H1 (cell line): ENCODE data around the gene OOSP2. TPM values are rescaled to one million over a fixed set of nuclear protein-coding genes. Genes with fewer than 3 reads are reported as not detected.

Experiments used
- CTCF ChIA-PET: fragments of 300-600 bp; sonication (Branson Sonifier 250); formaldehyde crosslinking; loops from one replicate; lab custom pipeline; 2021; ENCODE audit not compliant: partially characterized antibody; lab: Charles Lee
- POLR2A ChIA-PET: fragments of 300-600 bp; sonication (Branson Sonifier 250); formaldehyde crosslinking; loops from one replicate; lab custom pipeline; 2021; ENCODE audit warnings: inconsistent platforms; ENCODE audit not compliant: partially characterized antibody; lab: Charles Lee
- DNase-seq, 2 experiments: peaks; one replicate each; pipeline versions ENCODE4 v3.0.0 to v3.0.0-alpha.2; 2010 to 2022; ENCODE audit warnings: low spot score in 2 of 2, low read depth in 1 of 2, mixed read lengths in 1 of 2
- FAIRE-seq: peaks from 2 replicates; lab custom pipeline; 2011; peaks lifted over from hg19 to GRCh38; lab: Jason Lieb, UNC
- H2AFZ ChIP-seq: 2 replicates; pipeline ENCODE4 v1.8.1; 2012; ENCODE audit warnings: low read length, inconsistent platforms
- H2AK5ac ChIP-seq: 2 replicates; pipeline ENCODE4 v1.6.1; 2013; ENCODE audit warnings: low read depth, low read length
- H2BK120ac ChIP-seq: replicated peaks from 2 replicates; pipeline ENCODE3; 2013; ENCODE audit warnings: low read depth, low read length, inconsistent platforms
- H2BK12ac ChIP-seq: 2 replicates; pipeline ENCODE4 v1.6.1; 2013; ENCODE audit warnings: low read depth, low read length
- H2BK15ac ChIP-seq: 2 replicates; pipeline ENCODE4 v1.6.1; 2013; ENCODE audit warnings: low read length
- H2BK20ac ChIP-seq: 2 replicates; pipeline ENCODE4 v1.6.1; 2013; ENCODE audit warnings: low read length
- H2BK5ac ChIP-seq: 2 replicates; pipeline ENCODE4 v1.6.1; 2013; ENCODE audit warnings: low read depth, low read length
- H3K14ac ChIP-seq: 2 replicates; pipeline ENCODE4 v1.6.1; 2013; ENCODE audit warnings: inconsistent platforms; ENCODE audit not compliant: insufficient read length
- H3K18ac ChIP-seq: 2 replicates; pipeline ENCODE4 v1.6.1; 2013; ENCODE audit warnings: low read length; ENCODE audit errors: extremely low read depth
- H3K23ac ChIP-seq: 2 replicates; pipeline ENCODE4 v1.6.1; 2013; ENCODE audit warnings: inconsistent platforms; ENCODE audit not compliant: insufficient read length
- H3K23me2 ChIP-seq: 2 replicates; pipeline ENCODE4 v1.6.1; 2013; ENCODE audit warnings: low read depth, low read length
- H3K27ac ChIP-seq: 2 replicates; pipeline ENCODE4 v1.6.1; 2011; ENCODE audit warnings: low read depth, low read length, inconsistent platforms
- H3K27me3 ChIP-seq, 4 experiments: replicated peaks in 1 of 4; 1 replicate in 1 of 4; 2 replicates in 3 of 4; pipeline versions ENCODE4 v1.6.1 to v1.8.1; 2011 to 2013; ENCODE audit warnings: low read length in 3 of 4, mild to moderate bottlenecking in 3 of 4, inconsistent platforms in 2 of 4, mixed read lengths in 2 of 4, moderate library complexity in 1 of 4; ENCODE audit not compliant: control insufficient read depth in 3 of 4, insufficient read depth in 3 of 4; ENCODE audit errors: extremely low read depth in 1 of 4
- H3K36me3 ChIP-seq, 4 experiments: 2 replicates each; pipeline versions ENCODE4 v1.6.1 to v1.8.1; 2011 to 2013; ENCODE audit warnings: mild to moderate bottlenecking in 4 of 4, low read length in 3 of 4, moderate library complexity in 2 of 4, control low read depth in 1 of 4, inconsistent platforms in 1 of 4; ENCODE audit not compliant: insufficient read depth in 4 of 4, control insufficient read depth in 2 of 4
- H3K4ac ChIP-seq: replicated peaks from 2 replicates; pipeline ENCODE3; 2013; ENCODE audit warnings: low read length, low read depth, mixed read lengths, inconsistent platforms; ENCODE audit not compliant: insufficient read length
- H3K4me1 ChIP-seq, 4 experiments: replicated peaks in 1 of 4; 1 replicate in 1 of 4; 2 replicates in 3 of 4; pipeline versions ENCODE4 v1.6.1 to v1.8.1; 2011 to 2013; ENCODE audit warnings: low read length in 3 of 4, inconsistent platforms in 2 of 4, mixed read lengths in 1 of 4; ENCODE audit not compliant: insufficient read depth in 4 of 4, control insufficient read depth in 3 of 4
- H3K4me2 ChIP-seq, 2 experiments: 2 replicates each; pipeline versions ENCODE4 v1.6.1 to v1.8.1; 2011 to 2013; ENCODE audit warnings: low read depth in 2 of 2, low read length in 2 of 2, control low read depth in 1 of 2, inconsistent platforms in 1 of 2, mild to moderate bottlenecking in 1 of 2; ENCODE audit not compliant: insufficient read depth in 1 of 2
- H3K4me3 ChIP-seq, 4 experiments: fragments of 200-600, 300-600 bp in 1 of 4; sonication (generic), shearing (Covaris generic), sonication (Bioruptor Twin) in 1 of 4; 2 replicates each; pipeline versions ENCODE4 v1.5.1 to v1.8.1; 2011 to 2016; ENCODE audit warnings: low read length in 4 of 4, low read depth in 3 of 4, control low read depth in 2 of 4, inconsistent platforms in 2 of 4, mild to moderate bottlenecking in 2 of 4, mixed read lengths in 1 of 4, moderate library complexity in 1 of 4; ENCODE audit not compliant: insufficient read depth in 2 of 4; ENCODE audit errors: extremely low read depth in 1 of 4
- H3K56ac ChIP-seq: replicated peaks from 2 replicates; pipeline ENCODE3; 2013; ENCODE audit warnings: low read depth, mild to moderate bottlenecking, mixed read lengths, low read length, inconsistent platforms; ENCODE audit not compliant: insufficient read length
- H3K79me1 ChIP-seq: 2 replicates; pipeline ENCODE4 v1.6.1; 2013; ENCODE audit warnings: low read depth, low read length, control low read depth
- H3K79me2 ChIP-seq, 2 experiments: 2 replicates each; pipeline versions ENCODE4 v1.6.1 to v1.8.1; 2012 to 2013; ENCODE audit warnings: low read length in 2 of 2, mild to moderate bottlenecking in 2 of 2, inconsistent platforms in 1 of 2; ENCODE audit not compliant: insufficient read depth in 2 of 2, control insufficient read depth in 1 of 2
- H3K9ac ChIP-seq, 4 experiments: replicated peaks in 1 of 4; 1 replicate in 1 of 4; 2 replicates in 3 of 4; pipeline versions ENCODE4 v1.6.1 to v1.8.1; 2011 to 2013; ENCODE audit warnings: low read depth in 3 of 4, low read length in 3 of 4, control low read depth in 2 of 4, mild to moderate bottlenecking in 2 of 4, moderate library complexity in 2 of 4, inconsistent platforms in 1 of 4; ENCODE audit errors: extremely low read depth in 1 of 4
- H3K9me3 ChIP-seq, 2 experiments: 2 replicates each; pipeline versions ENCODE4 v1.6.1 to v1.8.1; 2012 to 2013; ENCODE audit warnings: mild to moderate bottlenecking in 2 of 2, moderate library complexity in 2 of 2, control low read depth in 1 of 2, inconsistent platforms in 1 of 2, low read depth in 1 of 2, low read length in 1 of 2, mixed read lengths in 1 of 2; ENCODE audit not compliant: insufficient read depth in 2 of 2
- H4K20me1 ChIP-seq, 2 experiments: replicated peaks in 1 of 2; 2 replicates each; pipeline versions ENCODE3 to v1.8.1; 2011 to 2013; ENCODE audit warnings: inconsistent platforms in 2 of 2, low read length in 2 of 2, mild to moderate bottlenecking in 1 of 2; ENCODE audit not compliant: insufficient read depth in 2 of 2, control insufficient read depth in 1 of 2
- H4K5ac ChIP-seq: 2 replicates; pipeline ENCODE4 v1.6.1; 2013; ENCODE audit warnings: low read length, low read depth, mixed read lengths, inconsistent platforms; ENCODE audit not compliant: insufficient read length
- H4K8ac ChIP-seq: 2 replicates; pipeline ENCODE4 v1.8.0; 2013; ENCODE audit warnings: mild to moderate bottlenecking, moderate library complexity, low read length, inconsistent platforms; ENCODE audit not compliant: insufficient read depth; ENCODE audit errors: extremely low read depth
- H4K91ac ChIP-seq: replicated peaks from 2 replicates; pipeline ENCODE3; 2013; ENCODE audit warnings: low read length, mixed read lengths, inconsistent platforms; ENCODE audit not compliant: insufficient read length
- CHD1 ChIP-seq: IDR thresholded peaks from 2 replicates; pipeline ENCODE4 v1.6.1; 2012; ENCODE audit warnings: low read depth, low read length, improper control_type of control experiment
- CTBP2 ChIP-seq: IDR thresholded peaks from 2 replicates; pipeline ENCODE4 v1.7.0; 2011; ENCODE audit warnings: borderline replicate concordance, mild to moderate bottlenecking, moderate library complexity, mixed read lengths, low read length; ENCODE audit not compliant: insufficient read depth, insufficient read length
- GABPA ChIP-seq: IDR thresholded peaks from 2 replicates; pipeline ENCODE4 v1.6.1; 2011; ENCODE audit warnings: mild to moderate bottlenecking, low read length, moderate library complexity, borderline replicate concordance; ENCODE audit not compliant: insufficient read depth
- TAF1 ChIP-seq: IDR thresholded peaks from 2 replicates; pipeline ENCODE4 v1.6.1; 2011; ENCODE audit warnings: mild to moderate bottlenecking, low read depth, low read length
- WGBS, 2 experiments: shearing (Covaris generic) in 1 of 2; methylation state at CpG; one replicate each; pipeline versions ENCODE4 v1.1.6 to v1.1.7; 2013 to 2015; ENCODE audit warnings: low lambda C conversion rate in 2 of 2, mixed read lengths in 2 of 2, inconsistent platforms in 1 of 2, low coverage in 1 of 2, missing lambda C conversion rate in 1 of 2; ENCODE audit not compliant: insufficient replicate concordance in 2 of 2, insufficient coverage in 1 of 2, insufficient read length in 1 of 2; ENCODE audit errors: extremely low coverage in 1 of 2, missing lambda C conversion rate in 1 of 2; 5-methylcytosine and 5-hydroxymethylcytosine counted together
- polyA plus RNA-seq, 7 experiments: library from polyadenylated mRNA; depleted of rRNA in 3 of 7; stranded (reverse) in 5 of 7; unstranded in 2 of 7; fragments of >200 nt in 5 of 7; fragments of 200-250 nt in 2 of 7; gene quantifications; 1 replicate in 5 of 7; 2 replicates in 1 of 7; 4 replicates in 1 of 7; pipeline versions ENCODE4 v1.2.1 to v1.2.3, GENCODE V29; 2011 to 2013; ENCODE audit warnings: missing spikeins in 2 of 7, mixed read lengths in 2 of 7
- total RNA-seq: library from RNA; stranded (reverse); fragmentation: NEBNext Ultra II Directional; extraction: Animal tissue kit (Norgen Biotek cat#: 25700); gene quantifications from 2 replicates; pipeline ENCODE4 v1.2.1, GENCODE V29; 2021

The OOSP2 gene
- total and polyA plus RNA-seq, 2 of the 8 experiments (the other 6 are each of a cell fraction or from before 2014, with no cell fraction given): not detected

DNA sequence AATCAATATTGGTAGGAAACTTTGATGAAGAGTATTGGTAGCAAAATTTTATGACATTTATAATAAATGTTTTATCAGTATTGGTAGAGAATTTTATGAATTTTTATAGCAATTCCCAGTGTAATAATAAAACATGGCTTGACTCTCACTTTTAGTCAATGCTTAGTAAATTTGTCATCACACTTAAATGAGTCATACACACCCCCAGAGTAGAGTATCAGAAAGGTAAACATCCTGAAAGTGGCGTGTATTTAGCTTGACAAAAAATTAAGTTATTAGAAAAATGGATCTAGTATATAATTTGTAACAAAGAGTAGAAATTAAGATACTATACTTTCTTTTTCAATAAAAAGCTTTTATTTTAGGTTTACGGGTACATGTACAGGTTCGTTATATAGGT lies 18.8 kb downstream of the OOSP2 start:
- DNase-seq (no peak), FAIRE-seq (no peak)
- H4K5ac ChIP-seq: no peak overlapping the region
- H2BK12ac ChIP-seq: no peak overlapping the region
- H3K56ac ChIP-seq: no peak overlapping the region
- no peak overlapping the region for H4K91ac ChIP-seq
- H2AK5ac ChIP-seq: no peak overlapping the region
- H3K27me3 ChIP-seq: no peaks in the 10 kb centered on the region
- ChIA-PET CTCF (no interaction called here), POLR2A (interaction anchor here (1.1 kb wide), 1 partner anchor 15 kb away, joined by 3 read pairs; no protein-coding TSS in a partner anchor)
- H4K20me1 ChIP-seq: no peaks in the 10 kb centered on the region
- H2BK120ac ChIP-seq: no peak overlapping the region
- H3K36me3 ChIP-seq: no peaks in the 10 kb centered on the region
- no peak overlapping the region for H2BK15ac ChIP-seq
- H3K27ac ChIP-seq: no peak overlapping the region
- no peak overlapping the region for H4K8ac ChIP-seq
- H3K4me2 ChIP-seq: no peak overlapping the region
- no peak overlapping the region for H2AFZ ChIP-seq
- no peak overlapping the region for H3K4ac ChIP-seq
- no peaks in the 10 kb centered on the region for H3K79me1 ChIP-seq
- H3K9me3 ChIP-seq: no peaks in the 10 kb centered on the region
- H3K4me3 ChIP-seq: no peak overlapping the region
- H3K23me2 ChIP-seq: no peaks in the 10 kb centered on the region
- no peak overlapping the region for H3K9ac ChIP-seq
- WGBS, 2 experiments: 83% methylated on average over 3 of the region's 3 CpGs; no CpG with 5 or more reads in 1 of the 2 experiments
- no peaks in the 10 kb centered on the region for H3K79me2 ChIP-seq
- H2BK5ac ChIP-seq: no peak overlapping the region
- H2BK20ac ChIP-seq: no peak overlapping the region
- no peak overlapping the region for H3K23ac ChIP-seq
- TF ChIP-seq TAF1: no peak
- no peak for TF ChIP-seq CTBP2
- no peak for TF ChIP-seq GABPA
- no peak for TF ChIP-seq CHD1
- peaks cover 0 to 6% (median 2%) of the 10 kb centered on the region in 4 experiments; a peak in 2 of 7 replicates for H3K4me1 ChIP-seq
- no peak overlapping the region for H3K18ac ChIP-seq
- H3K14ac ChIP-seq: no peak overlapping the region
